ENCODE measurements around the gene IFNL3. TPM values are rescaled to one million over a fixed set of nuclear protein-coding genes. Genes with fewer than 3 reads are reported as not detected.

The IFNL3 gene
- total RNA-seq, 1 experiment from 2014 or later: not detected

GRCh38 chr19:39264306-39265290, 19.8 kb upstream of the IFNL3 start:
- Mint-ChIP-seq H3K36me3 (no peaks in the 10 kb centered on the region; the same call in 1 of the 2 replicates), H3K27me3 (ENCODE audit: low read depth) (peaks cover 87% of the 10 kb centered on the region), H3K4me3 (peak overlapping the region; percentile 57), H3K27ac (no peak overlapping the region), H3K9me3 (no peaks in the 10 kb centered on the region), H3K4me1 (peaks cover 12% of the 10 kb centered on the region; the same call in 1 of the 2 replicates)
- ATAC-seq: peak; percentile 60
- DNase-seq (ENCODE audit: low spot score): peak; percentile 59
- CTCF ChIA-PET: interaction anchor here (0.6 to 1.5 kb wide), 6 partner anchors 13 to 63 kb away, joined by 3 to 4 read pairs (median 4); partner anchors contain the start of gene IFNL4
- POLR2A ChIA-PET: interaction anchor here (0.6 kb wide), 1 partner anchor 73 kb away, joined by 3 read pairs; no protein-coding TSS in a partner anchor
- TF ChIP-seq IRF2 (CRISPR knock-in tag; IDR thresholded peaks at IDR 0.05; ENCODE audit: borderline replicate concordance, low read depth): peak; percentile 35; the same call in 1 of the 2 replicates
- 0 out of 2 replicates have a peak, but pooled peaks have one; percentile 6 for TF ChIP-seq ATF2 (CRISPR knock-in tag; IDR thresholded peaks at IDR 0.05; ENCODE audit: borderline replicate concordance, low read depth)
- no peak for TF ChIP-seq AR (CRISPR knock-in tag; IDR thresholded peaks at IDR 0.05)
- TF ChIP-seq FOXK1 (CRISPR knock-in tag; IDR thresholded peaks at IDR 0.05): peak; percentile 43; the same call in 1 of the 2 replicates
- TF ChIP-seq USF1 (CRISPR knock-in tag; IDR thresholded peaks at IDR 0.05): peak; percentile 62; the same call in 1 of the 2 replicates
- no peak for TF ChIP-seq GTF2I (CRISPR knock-in tag; conservative IDR thresholded peaks at IDR 0.05)
- TF ChIP-seq GRHL2 (CRISPR knock-in tag; IDR thresholded peaks at IDR 0.05; ENCODE audit: insufficient replicate concordance, severe bottlenecking): no peak
- peak; percentile 72; the same call in 1 of the 2 replicates for TF ChIP-seq MYBL2 (CRISPR knock-in tag; IDR thresholded peaks at IDR 0.05)
- peak; percentile 87 for TF ChIP-seq NFE2L1 (CRISPR knock-in tag; IDR thresholded peaks at IDR 0.05)
- TF ChIP-seq USF2 (CRISPR knock-in tag; IDR thresholded peaks at IDR 0.05): peak; percentile 77
- 0 out of 2 replicates have a peak, but pooled peaks have one; percentile 32 for TF ChIP-seq NFYB (CRISPR knock-in tag; conservative IDR thresholded peaks at IDR 0.05; ENCODE audit: low read depth)
- peak; percentile 84; the same call in 1 of the 2 replicates for TF ChIP-seq FOXP4 (CRISPR knock-in tag; IDR thresholded peaks at IDR 0.05)
- TF ChIP-seq E2F1 (CRISPR knock-in tag; IDR thresholded peaks at IDR 0.05): peak; percentile 81; the same call in 1 of the 2 replicates
- peak; percentile 51; the same call in 1 of the 2 replicates for TF ChIP-seq FOXP1 (CRISPR knock-in tag; IDR thresholded peaks at IDR 0.05; ENCODE audit: borderline replicate concordance)
- peak; percentile 41; the same call in 1 of the 2 replicates for TF ChIP-seq SP1 (CRISPR knock-in tag; conservative IDR thresholded peaks at IDR 0.05)
- peak; percentile 41; the same call in 1 of the 2 replicates for TF ChIP-seq ZNF232 (CRISPR knock-in tag; IDR thresholded peaks at IDR 0.05)
- TF ChIP-seq MAX (CRISPR knock-in tag; IDR thresholded peaks at IDR 0.05): peak; percentile 90; the same call in 1 of the 2 replicates
- 0 out of 2 replicates have a peak, but pooled peaks have one; percentile 20 for TF ChIP-seq TEAD4 (CRISPR knock-in tag; IDR thresholded peaks at IDR 0.05)
- peak; percentile 61; the same call in 1 of the 2 replicates for TF ChIP-seq ZBTB43 (CRISPR knock-in tag; IDR thresholded peaks at IDR 0.05)
- TF ChIP-seq CREB1 (CRISPR knock-in tag; IDR thresholded peaks at IDR 0.05): 0 out of 2 replicates have a peak, but pooled peaks have one; percentile 33
- peak; percentile 66; the same call in 1 of the 2 replicates for TF ChIP-seq SMAD3 (CRISPR knock-in tag; IDR thresholded peaks at IDR 0.05; ENCODE audit: borderline replicate concordance)
